ENCODE results near the gene LEMD1. TPM values are rescaled to one million over a fixed set of nuclear protein-coding genes. Genes with fewer than 3 reads are reported as not detected.

LEMD1 gene
- total and polyA plus RNA-seq, 4 donors = 0.72 to 1.5 (median 1.1) TPM

DNA sequence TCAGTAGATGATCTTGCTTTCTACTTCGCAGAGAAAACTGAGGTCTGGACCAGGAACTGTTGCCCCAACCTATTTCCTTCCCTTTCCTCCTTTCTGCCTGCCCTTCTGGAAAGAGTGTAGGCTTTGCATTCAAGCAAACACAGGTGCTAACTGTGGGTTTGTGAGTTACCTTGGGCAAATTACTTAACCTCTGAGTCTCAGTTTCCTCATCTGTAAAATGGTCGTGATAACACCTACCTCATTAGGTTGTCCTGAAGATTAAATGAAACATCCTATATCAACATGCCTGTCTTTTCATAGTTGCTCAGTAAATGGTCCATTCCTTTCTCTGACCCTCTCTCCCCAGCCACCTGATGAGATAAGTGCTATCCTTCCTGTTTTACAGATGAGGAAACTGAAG lies 43.5 kb upstream of the LEMD1 start:
- Histone ChIP-seq H3K4me1 (ENCODE audit: control insufficient read depth in 5 of 5, insufficient read depth in 5 of 5, low read length in 5 of 5) (no peaks in the 10 kb centered on the region), H3K9ac (ENCODE audit: insufficient read depth in 1 of 2, low read length in 2 of 2) (no peak overlapping the region), H3K36me3 (ENCODE audit: control insufficient read depth in 4 of 4, insufficient read depth in 4 of 4, low read length in 4 of 4) (no peaks in the 10 kb centered on the region), H3K27me3 (ENCODE audit: control insufficient read depth in 3 of 3, insufficient read depth in 3 of 3, low read length in 2 of 3) (peaks cover 0 to 13% (median 0%) of the 10 kb centered on the region in 3 donors), H3K9me3 (ENCODE audit: control insufficient read depth in 4 of 4, insufficient read depth in 3 of 4, low read length in 3 of 4) (no peaks in the 10 kb centered on the region), H3K27ac (ENCODE audit: low read depth in 1 of 2, low read length in 1 of 2) (no peak overlapping the region), H3K4me3 (no peak overlapping the region)
- TF ChIP-seq, protein P1, sequence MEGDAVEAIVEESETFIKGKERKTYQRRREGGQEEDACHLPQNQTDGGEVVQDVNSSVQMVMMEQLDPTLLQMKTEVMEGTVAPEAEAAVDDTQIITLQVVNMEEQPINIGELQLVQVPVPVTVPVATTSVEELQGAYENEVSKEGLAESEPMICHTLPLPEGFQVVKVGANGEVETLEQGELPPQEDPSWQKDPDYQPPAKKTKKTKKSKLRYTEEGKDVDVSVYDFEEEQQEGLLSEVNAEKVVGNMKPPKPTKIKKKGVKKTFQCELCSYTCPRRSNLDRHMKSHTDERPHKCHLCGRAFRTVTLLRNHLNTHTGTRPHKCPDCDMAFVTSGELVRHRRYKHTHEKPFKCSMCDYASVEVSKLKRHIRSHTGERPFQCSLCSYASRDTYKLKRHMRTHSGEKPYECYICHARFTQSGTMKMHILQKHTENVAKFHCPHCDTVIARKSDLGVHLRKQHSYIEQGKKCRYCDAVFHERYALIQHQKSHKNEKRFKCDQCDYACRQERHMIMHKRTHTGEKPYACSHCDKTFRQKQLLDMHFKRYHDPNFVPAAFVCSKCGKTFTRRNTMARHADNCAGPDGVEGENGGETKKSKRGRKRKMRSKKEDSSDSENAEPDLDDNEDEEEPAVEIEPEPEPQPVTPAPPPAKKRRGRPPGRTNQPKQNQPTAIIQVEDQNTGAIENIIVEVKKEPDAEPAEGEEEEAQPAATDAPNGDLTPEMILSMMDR (IDR thresholded peaks at IDR 0.05; ENCODE audit: control extremely low read depth, extremely low read depth) = no peak
- 34 to 57% methylated on average over 2 of the region's 2 CpGs for WGBS, 2 donors
- ATAC-seq (ENCODE audit: insufficient read depth, low FRiP score) (no peak), DNase-seq (no peak)

DNA sequence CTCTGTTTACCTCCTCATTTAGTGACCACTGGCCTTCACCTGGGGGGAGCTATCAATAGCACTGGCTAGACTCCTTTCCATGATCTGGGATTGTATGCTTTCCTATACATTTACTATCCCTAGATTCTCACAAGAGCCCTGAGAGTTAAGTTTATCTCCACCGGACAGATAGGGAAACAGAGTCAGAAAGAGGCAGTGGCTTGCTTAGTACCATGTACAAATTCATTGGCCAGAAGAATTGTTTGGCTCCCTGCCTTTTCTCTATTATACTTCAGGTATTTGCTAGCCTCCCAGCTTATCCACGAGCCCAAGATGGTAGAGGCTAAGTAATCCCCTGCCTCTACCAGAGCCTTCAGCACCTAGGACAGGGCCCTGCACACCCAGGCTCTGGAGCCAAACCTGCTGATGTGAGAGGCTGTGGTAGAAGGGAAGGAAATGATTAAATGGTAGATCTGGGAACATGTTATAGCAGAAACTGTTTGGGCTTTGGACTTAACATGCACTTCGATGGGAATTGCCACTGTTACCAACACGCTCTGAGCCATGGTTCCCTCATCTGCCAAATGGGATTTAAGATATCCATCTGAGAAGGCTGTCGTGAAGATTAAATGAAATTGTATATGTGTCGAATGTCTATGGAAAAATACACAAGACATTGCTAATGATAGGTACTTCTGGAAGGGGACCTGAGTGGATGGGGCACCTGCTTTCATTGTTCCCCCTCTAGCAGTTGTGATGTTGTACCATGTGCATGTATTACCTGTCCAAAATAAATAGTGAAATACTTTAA lies 37.1 kb upstream of the LEMD1 start:
- Histone ChIP-seq H3K9ac (ENCODE audit: insufficient read depth in 1 of 2, low read length in 2 of 2) (no peak overlapping the region), H3K36me3 (ENCODE audit: control insufficient read depth in 4 of 4, insufficient read depth in 4 of 4, low read length in 4 of 4) (no peaks in the 10 kb centered on the region), H3K4me3 (no peak overlapping the region), H3K27ac (ENCODE audit: low read depth in 1 of 2, low read length in 1 of 2) (no peak overlapping the region), H3K9me3 (ENCODE audit: control insufficient read depth in 4 of 4, insufficient read depth in 3 of 4, low read length in 3 of 4) (peaks cover 0 to 2% (median 0%) of the 10 kb centered on the region in 4 donors), H3K4me1 (ENCODE audit: control insufficient read depth in 5 of 5, insufficient read depth in 5 of 5, low read length in 5 of 5) (peaks cover 0 to 11% (median 0%) of the 10 kb centered on the region in 5 donors), H3K27me3 (ENCODE audit: control insufficient read depth in 3 of 3, insufficient read depth in 3 of 3, low read length in 2 of 3) (peaks cover 0 to 55% (median 33%) of the 10 kb centered on the region in 3 donors)
- 51 to 56% methylated on average over 6 of the region's 6 CpGs for WGBS, 2 donors
- ATAC-seq (ENCODE audit: insufficient read depth, low FRiP score) (no peak), DNase-seq (peak; percentile 69 to 83 (median 75))
- TF ChIP-seq, protein P1 (IDR thresholded peaks at IDR 0.05; ENCODE audit: control extremely low read depth, extremely low read depth) = no peak

DNA sequence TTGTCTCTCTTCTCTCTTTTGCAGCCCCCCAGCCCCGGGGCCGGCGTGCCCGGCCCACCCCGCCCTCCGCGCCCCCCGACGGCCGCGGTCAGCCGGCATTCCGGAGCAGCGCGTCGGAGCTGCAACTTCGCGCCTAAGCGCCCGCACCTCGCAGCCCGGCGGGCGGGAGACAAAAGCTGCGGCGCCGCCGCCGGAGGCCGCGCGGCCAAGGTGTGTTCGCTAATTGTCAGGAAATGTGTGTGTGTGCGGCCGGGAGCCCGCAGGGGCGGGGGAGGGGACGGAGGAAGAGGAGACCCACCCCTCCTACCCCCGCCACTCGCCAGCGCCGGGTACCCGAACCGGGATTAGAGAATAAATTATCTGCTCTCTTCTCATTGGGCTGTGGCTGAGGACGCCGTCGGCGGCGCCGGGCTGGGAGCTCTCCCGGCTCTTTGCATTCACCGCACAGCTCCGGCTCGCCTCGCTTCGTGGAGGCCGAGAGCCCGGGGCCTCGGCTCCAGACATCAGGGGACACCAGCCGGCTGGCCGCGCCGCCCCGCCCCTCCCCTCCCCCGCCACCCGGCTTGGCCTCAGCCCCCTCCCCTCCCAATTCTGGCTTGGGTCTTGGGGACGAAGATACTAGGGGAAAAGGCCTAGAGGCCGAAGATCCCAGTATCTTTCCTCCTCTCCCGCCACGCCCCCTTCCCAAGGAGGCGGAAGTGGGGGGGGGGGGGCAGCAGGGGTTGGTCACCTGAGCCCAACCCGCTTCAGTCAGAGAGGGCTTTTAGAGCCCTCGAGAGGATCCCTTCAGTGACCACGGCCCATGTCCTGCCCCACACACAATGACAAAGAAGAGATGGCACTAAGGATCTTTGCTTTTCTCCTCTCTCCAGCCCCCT lies 35.3 kb upstream of the LEMD1 start:
- no peak overlapping the region for H3K27ac ChIP-seq (ENCODE audit: low read depth in 1 of 2, low read length in 1 of 2)
- no peak overlapping the region for H3K9ac ChIP-seq (ENCODE audit: insufficient read depth in 1 of 2, low read length in 2 of 2)
- H3K36me3 ChIP-seq (ENCODE audit: control insufficient read depth in 4 of 4, insufficient read depth in 4 of 4, low read length in 4 of 4) = no peaks in the 10 kb centered on the region
- peaks cover 0 to 11% (median 0%) of the 10 kb centered on the region in 5 donors for H3K4me1 ChIP-seq (ENCODE audit: control insufficient read depth in 5 of 5, insufficient read depth in 5 of 5, low read length in 5 of 5)
- H3K9me3 ChIP-seq (ENCODE audit: control insufficient read depth in 4 of 4, insufficient read depth in 3 of 4, low read length in 3 of 4) = peaks cover 0 to 2% (median 0%) of the 10 kb centered on the region in 4 donors
- H3K4me3 ChIP-seq = no peak overlapping the region
- H3K27me3 ChIP-seq (ENCODE audit: control insufficient read depth in 3 of 3, insufficient read depth in 3 of 3, low read length in 2 of 3) = peaks cover 0 to 68% (median 48%) of the 10 kb centered on the region in 3 donors
- ATAC-seq (ENCODE audit: insufficient read depth, low FRiP score) (no peak), DNase-seq (peak in 1 of 3 donors; percentile 49)
- TF ChIP-seq, protein P1 (IDR thresholded peaks at IDR 0.05; ENCODE audit: control extremely low read depth, extremely low read depth) = no peak
- WGBS, 2 donors = 2% methylated on average over 47 to 74 of the region's 74 CpGs
